ENCODE results near the gene POMZP3.
"Not testable (repeated sequence)": the region's sequence is repeated elsewhere in the genome, so short reads cannot be mapped to it uniquely, and the experiment has no call there.

The POMZP3 gene

GRCh38 chr7:76626989-76627642 is at the start of gene POMZP3:
Gene POMZP3, minus strand, starts transcription at chr7:76627279. Its CDS starts 1,215 bp downstream, at chr7:76626064.
- DNase-seq (ENCODE audit: low read depth), result not testable (repeated sequence)

GRCh38 chr7:76675783-76676182 is 48.7 kb upstream of the POMZP3 start:
- not testable (repeated sequence) for DNase-seq (ENCODE audit: low read depth)

GRCh38 chr7:76673346-76673745 is 46.3 kb upstream of the POMZP3 start:
- DNase-seq (ENCODE audit: low read depth), result not testable (repeated sequence)

- not testable (repeated sequence) for DNase-seq (ENCODE audit: low read depth)
Measured at GRCh38 chr7:76659212-76659611, 32.1 kb upstream of the POMZP3 start.

- DNase-seq (ENCODE audit: low read depth), result not testable (repeated sequence)
Measured at GRCh38 chr7:76656425-76656824, 29.3 kb upstream of the POMZP3 start.

- DNase-seq (ENCODE audit: low read depth), result not testable (repeated sequence)
Measured at GRCh38 chr7:76642620-76643019, 15.5 kb upstream of the POMZP3 start.

- DNase-seq (ENCODE audit: low read depth), result not testable (repeated sequence)
Measured at GRCh38 chr7:76637061-76637691, 10.1 kb upstream of the POMZP3 start.

GRCh38 chr7:76626581-76626980 is 498 bp downstream of the POMZP3 start:
- DNase-seq (ENCODE audit: low read depth), result not testable (repeated sequence)

GRCh38 chr7:76619439-76620190 is 7.5 kb downstream of the POMZP3 start:
- DNase-seq (ENCODE audit: low read depth), result not testable (repeated sequence)

- DNase-seq (ENCODE audit: low read depth), result not testable (repeated sequence)
Measured at GRCh38 chr7:76613783-76614182, 13.3 kb downstream of the POMZP3 start.

- not testable (repeated sequence) for DNase-seq (ENCODE audit: low read depth)
Measured at GRCh38 chr7:76612232-76612631, 14.8 kb downstream of the POMZP3 start.

- not testable (repeated sequence) for DNase-seq (ENCODE audit: low read depth)
Measured at GRCh38 chr7:76609864-76610263, 17.2 kb downstream of the POMZP3 start.

GRCh38 chr7:76608469-76608868 is 18.6 kb downstream of the POMZP3 start:
- DNase-seq (ENCODE audit: low read depth), result not testable (repeated sequence)

- DNase-seq (ENCODE audit: low read depth), result peak; percentile 28
Measured at GRCh38 chr7:76606027-76606426, 21.1 kb downstream of the POMZP3 start.

- not testable (repeated sequence) for DNase-seq (ENCODE audit: low read depth)
Measured at GRCh38 chr7:76600650-76601049, 26.4 kb downstream of the POMZP3 start.

GRCh38 chr7:76600116-76600482 is 27.0 kb downstream of the POMZP3 start:
- DNase-seq (ENCODE audit: low read depth), result not testable (repeated sequence)

- not testable (repeated sequence) for DNase-seq (ENCODE audit: low read depth)
Measured at GRCh38 chr7:76598590-76599264, 28.4 kb downstream of the POMZP3 start.

GRCh38 chr7:76597288-76597687 is 29.8 kb downstream of the POMZP3 start:
- DNase-seq (ENCODE audit: low read depth), result not testable (repeated sequence)

GRCh38 chr7:76592694-76593093 is 34.4 kb downstream of the POMZP3 start:
- not testable (repeated sequence) for DNase-seq (ENCODE audit: low read depth)

- not testable (repeated sequence) for DNase-seq (ENCODE audit: low read depth)
Measured at GRCh38 chr7:76591602-76592304, 35.3 kb downstream of the POMZP3 start.

- not testable (repeated sequence) for DNase-seq (ENCODE audit: low read depth)
Measured at GRCh38 chr7:76591033-76591432, 36.0 kb downstream of the POMZP3 start.

Data from non-pigmented ciliary epithelial cell (primary cell).